Naive thymus-derived CD8-positive, alpha-beta T cell (primary cell): ENCODE results near the gene CLIC2. TPM values are rescaled to one million over a fixed set of nuclear protein-coding genes. Genes with fewer than 3 reads are reported as not detected.

ENCODE experiments used
- ATAC-seq, 2 donors: fragments of 150-1000 bp; cut with Tn5 transposase in 1 of 2; sonication (Bioruptor Pico), chemical (Tn5 transposase) in 1 of 2; 1 replicate in 1 of 2; 2 replicates in 1 of 2; pipeline ENCODE4 v1.10.0; 2021; ENCODE audit warnings: mild to moderate bottlenecking in 2 of 2, moderate library complexity in 2 of 2
- POLR2A ChIA-PET: fragments of 350-600 bp; sonication (Branson Sonifier 250); formaldehyde crosslinking; loops from one replicate; lab custom pipeline; 2021; ENCODE audit warnings: antibody characterized with exemption; lab: Charles Lee
- DNase-seq, 10 donors: peaks; one replicate each; pipeline versions ENCODE4 v3.0.0 to v3.0.0-alpha.2; 2020 to 2022
- H3K27ac Mint-ChIP-seq, 10 donors: one replicate each; pipeline ENCODE4 v1.8.0; 2020 to 2022; ENCODE audit warnings: mild to moderate bottlenecking in 10 of 10, mixed read lengths in 10 of 10, moderate library complexity in 4 of 10, inconsistent platforms in 1 of 10
- H3K27me3 Mint-ChIP-seq, 5 donors: one replicate each; pipeline ENCODE4 v1.8.0; 2021 to 2022; ENCODE audit warnings: mixed read lengths in 5 of 5
- H3K36me3 Mint-ChIP-seq, 3 donors: one replicate each; pipeline ENCODE4 v1.8.0; 2020 to 2022; ENCODE audit warnings: mixed read lengths in 3 of 3, mild to moderate bottlenecking in 2 of 3, inconsistent platforms in 1 of 3
- H3K4me1 Mint-ChIP-seq, 4 donors: one replicate each; pipeline ENCODE4 v1.8.0; 2021 to 2022; ENCODE audit warnings: mixed read lengths in 4 of 4
- H3K4me3 Mint-ChIP-seq, 10 donors: one replicate each; pipeline ENCODE4 v1.8.0; 2020 to 2022; ENCODE audit warnings: mild to moderate bottlenecking in 10 of 10, mixed read lengths in 10 of 10, moderate library complexity in 6 of 10, inconsistent platforms in 1 of 10
- H3K9me3 Mint-ChIP-seq, 9 donors: one replicate each; pipeline ENCODE4 v1.8.0; 2020 to 2022; ENCODE audit warnings: mixed read lengths in 9 of 9, mild to moderate bottlenecking in 3 of 9, inconsistent platforms in 1 of 9, moderate library complexity in 1 of 9
- microRNA-seq: library from miRNA; unstranded; fragments of <30 nt; microRNA quantifications from one replicate; pipeline ENCODE4 v1.2.0, GENCODE V29; 2022; ENCODE audit warnings: borderline microRNAs expressed
- polyA plus RNA-seq, 3 donors: library from polyadenylated mRNA; unstranded; fragments of 300-500 nt; fragmentation: Illumina TruSeq; gene quantifications; one replicate each; pipeline ENCODE4 v1.2.3, GENCODE V29; 2021
- total RNA-seq, 8 experiments: library from RNA in 2 of 8; stranded (reverse) in 2 of 8; gene quantifications; one replicate each; pipeline ENCODE4 v1.2.3 and lab custom pipeline; 2021 to 2026

CLIC2 gene
- total and polyA plus RNA-seq, 5 experiments from 2014 or later = 0.21 to 1.4 (median 0.53) TPM; not detected in 1

DNA sequence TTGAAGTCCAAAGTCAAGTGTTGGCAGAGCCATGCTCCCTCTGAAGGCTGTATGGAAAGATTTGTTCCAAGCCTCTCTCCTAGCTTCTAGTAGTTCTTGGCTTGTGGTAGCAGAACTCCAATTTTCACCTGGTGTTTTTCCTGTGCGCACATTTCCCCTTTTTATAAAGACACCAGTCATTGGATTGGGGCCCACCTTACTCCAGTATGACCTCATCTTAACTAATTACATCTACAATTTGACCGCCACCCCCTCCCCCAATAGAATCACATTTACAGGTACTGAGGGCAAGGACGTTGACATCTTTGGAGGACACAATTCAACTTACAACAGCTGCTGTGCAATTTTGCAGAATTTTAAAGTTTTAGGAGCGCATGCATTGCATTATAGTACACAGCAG is 86.9 kb downstream of the CLIC2 start:
- Mint-ChIP-seq H3K4me1 (peaks cover 0 to 16% (median 0%) of the 10 kb centered on the region in 4 donors), H3K27ac (peak overlapping the region in 1 of 10 donors; percentile 27), H3K4me3 (no peak overlapping the region), H3K36me3 (no peaks in the 10 kb centered on the region), H3K9me3 (no peaks in the 10 kb centered on the region), H3K27me3 (no peaks in the 10 kb centered on the region)
- POLR2A ChIA-PET = no interaction called here
- DNase-seq (no peak), ATAC-seq (no peak)

- ATAC-seq (no peak), DNase-seq (no peak)
- H3K27me3 Mint-ChIP-seq = no peaks in the 10 kb centered on the region
- H3K4me3 Mint-ChIP-seq = no peak overlapping the region
- no peaks in the 10 kb centered on the region for H3K9me3 Mint-ChIP-seq
- POLR2A ChIA-PET = no interaction called here
- peaks cover 0 to 16% (median 0%) of the 10 kb centered on the region in 4 donors for H3K4me1 Mint-ChIP-seq
- peak overlapping the region in 3 of 10 donors; percentile 5 to 72 (median 26) for H3K27ac Mint-ChIP-seq
- no peaks in the 10 kb centered on the region for H3K36me3 Mint-ChIP-seq
These were observed 87.7 kb downstream of the CLIC2 start for GRCh38 chrX:155246748-155247147.

- Mint-ChIP-seq H3K4me3 (no peak overlapping the region), H3K27ac (peak overlapping the region in 1 of 10 donors; percentile 34), H3K27me3 (no peaks in the 10 kb centered on the region), H3K36me3 (peaks cover 0 to 22% (median 3%) of the 10 kb centered on the region in 3 donors), H3K9me3 (no peaks in the 10 kb centered on the region), H3K4me1 (peaks cover 0 to 14% (median 3%) of the 10 kb centered on the region in 4 donors)
- ATAC-seq = no peak
- DNase-seq = no peak
- POLR2A ChIA-PET = no interaction called here
These were observed 92.1 kb downstream of the CLIC2 start for GRCh38 chrX:155242300-155242699.

GRCh38 chrX:155237719-155238118 is 96.7 kb downstream of the CLIC2 start:
- Mint-ChIP-seq H3K36me3 (peaks cover 0 to 58% (median 3%) of the 10 kb centered on the region in 3 donors), H3K4me1 (peaks cover 5 to 19% (median 10%) of the 10 kb centered on the region in 4 donors), H3K27me3 (no peaks in the 10 kb centered on the region), H3K27ac (peak overlapping the region in 5 of 10 donors; percentile 46 to 77 (median 63)), H3K4me3 (no peak overlapping the region), H3K9me3 (no peaks in the 10 kb centered on the region)
- no peak for ATAC-seq
- POLR2A ChIA-PET = no interaction called here
- no peak for DNase-seq

DNA sequence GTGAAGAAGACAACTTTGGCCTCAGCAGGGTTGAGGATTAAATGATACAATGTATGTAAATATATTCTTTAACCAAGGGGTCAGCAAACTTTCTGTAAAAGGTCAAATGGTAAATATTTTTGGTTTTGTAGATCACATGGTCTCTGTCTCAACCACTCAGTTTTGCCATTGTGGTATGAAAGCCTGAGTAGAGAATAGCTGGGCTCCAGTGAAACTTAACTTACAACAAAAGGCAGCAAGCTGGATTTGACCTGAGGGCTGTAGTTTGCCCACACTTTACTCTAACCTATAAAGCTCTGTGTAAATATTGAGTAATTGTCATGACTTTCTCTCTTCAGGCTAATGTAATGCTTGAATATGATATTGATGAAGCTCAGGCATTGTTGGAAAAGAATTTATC is 98.5 kb downstream of the CLIC2 start:
- ATAC-seq (no peak), DNase-seq (no peak)
- Mint-ChIP-seq H3K4me1 (peaks cover 10 to 24% (median 14%) of the 10 kb centered on the region in 4 donors), H3K27ac (no peak overlapping the region), H3K36me3 (peaks cover 0 to 67% (median 3%) of the 10 kb centered on the region in 3 donors), H3K9me3 (no peaks in the 10 kb centered on the region), H3K4me3 (no peak overlapping the region), H3K27me3 (no peaks in the 10 kb centered on the region)
- POLR2A ChIA-PET = no interaction called here

DNA sequence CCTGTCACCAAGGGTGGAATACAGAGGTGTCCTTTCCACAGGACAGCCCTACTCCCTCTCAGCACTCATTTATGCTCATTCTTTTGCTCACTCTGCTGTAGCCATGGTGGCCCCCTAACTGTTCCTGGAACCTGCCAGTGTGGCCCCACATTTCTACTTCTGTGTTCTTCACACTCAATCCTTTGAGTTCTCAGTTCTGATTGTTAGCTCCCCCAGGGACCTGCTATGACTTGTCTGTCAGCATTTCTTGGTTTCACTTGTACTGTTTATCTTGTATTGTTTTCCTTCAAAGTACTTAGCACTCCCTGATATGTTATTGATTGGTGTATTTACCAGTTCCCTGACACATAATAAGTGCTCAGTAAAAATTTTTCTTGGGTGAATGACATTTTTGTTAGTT is 103.3 kb downstream of the CLIC2 start:
- DNase-seq (no peak), ATAC-seq (no peak)
- POLR2A ChIA-PET = no interaction called here
- no peak overlapping the region for H3K4me3 Mint-ChIP-seq
- H3K4me1 Mint-ChIP-seq = peaks cover 12 to 29% (median 17%) of the 10 kb centered on the region in 4 donors
- no peaks in the 10 kb centered on the region for H3K9me3 Mint-ChIP-seq
- H3K27me3 Mint-ChIP-seq = no peaks in the 10 kb centered on the region
- peak overlapping the region in 5 of 10 donors; percentile 43 to 73 (median 63) for H3K27ac Mint-ChIP-seq
- H3K36me3 Mint-ChIP-seq = peaks cover 0 to 75% (median 0%) of the 10 kb centered on the region in 3 donors

Small RNA genes lying within 50 kb of the gene (microRNA-seq; reads per million reads assigned to microRNA genes)
- gene MIR1184-2 = not detected

Other genes starting within 250 kb of the CLIC2 start
- gene VBP1, start 118.2 kb downstream of the CLIC2 start, total RNA-seq = 10 to 100 TPM; 30.7 to 35.2 TPM
- 100 to 1,000 TPM in 1 of 3 donors, 10 to 100 TPM in 2; 78.9 to 112 (median 99.8) TPM for gene VBP1, start 118.2 kb downstream of the CLIC2 start, polyA plus RNA-seq
- 10 to 100 TPM; 13.5 to 14.8 TPM for gene RAB39B, start 70.1 kb downstream of the CLIC2 start, total RNA-seq
- gene RAB39B, start 70.1 kb downstream of the CLIC2 start, polyA plus RNA-seq = 1 to 10 TPM; 3.4 to 8.3 (median 4.0) TPM
- not detected for gene F8A2, start 47.5 kb upstream of the CLIC2 start, total RNA-seq
- not detected for gene F8A2, start 47.5 kb upstream of the CLIC2 start, polyA plus RNA-seq
- 10 to 100 TPM in 1 of 2 experiments, 1 to 10 TPM in 1; 9.7 to 14.5 TPM for gene F8A3, start 124.0 kb upstream of the CLIC2 start, total RNA-seq
- 10 to 100 TPM in 2 of 3 donors, 1 to 10 TPM in 1; 9.5 to 22.2 (median 18.0) TPM for gene F8A3, start 124.0 kb upstream of the CLIC2 start, polyA plus RNA-seq